Thoracic aorta (tissue), 2 donors: ENCODE results near the gene KCND3. TPM values are rescaled to one million over a fixed set of nuclear protein-coding genes. Genes with fewer than 3 reads are reported as not detected.

Source experiments
- ATAC-seq: fragments of 150-250 bp; one replicate; pipeline ENCODE4 v1.8.0; 2017; ENCODE audit warnings: low read depth; ENCODE audit not compliant: insufficient number of reproducible peaks, low FRiP score
- DNase-seq: peaks from one replicate; pipeline ENCODE4 v3.0.0-alpha.2; 2020; ENCODE audit warnings: low spot score
- H3K27ac ChIP-seq, 2 donors: fragments of 200-600 bp; sonication (generic); 1 replicate in 1 of 2; 2 replicates in 1 of 2; pipeline ENCODE4 v1.5.1; 2016; ENCODE audit warnings: mild to moderate bottlenecking in 2 of 2, moderate library complexity in 2 of 2
- H3K27me3 ChIP-seq: fragments of 200-600 bp; sonication (generic); replicated peaks from 2 replicates; pipeline ENCODE4 v1.6.0; 2016; ENCODE audit warnings: mild to moderate bottlenecking; ENCODE audit not compliant: insufficient read depth
- H3K36me3 ChIP-seq: fragments of 200-600 bp; sonication (generic); one replicate; pipeline ENCODE4 v1.5.1; 2016
- H3K4me1 ChIP-seq, 2 donors: fragments of 200-600 bp; sonication (generic); 1 replicate in 1 of 2; 2 replicates in 1 of 2; pipeline versions ENCODE4 v1.5.1 to v1.6.0; 2016; ENCODE audit warnings: low read depth in 2 of 2, mild to moderate bottlenecking in 1 of 2; ENCODE audit not compliant: control insufficient read depth in 1 of 2
- H3K4me3 ChIP-seq: fragments of 200-600 bp; sonication (generic); 2 replicates; pipeline ENCODE4 v1.5.1; 2016; ENCODE audit warnings: mild to moderate bottlenecking
- H3K9me3 ChIP-seq: fragments of 200-600 bp; sonication (generic); 2 replicates; pipeline ENCODE4 v1.5.1; 2016
- total RNA-seq, 2 donors: library from RNA; depleted of rRNA; stranded (reverse); fragments of >200 nt; gene quantifications; one replicate each; pipeline versions ENCODE4 v1.1.0 to v1.2.3, GENCODE V29; 2016
- TF ChIP-seq, protein P1 (sequence below): fragments of 200-600 bp; sonication (generic); IDR thresholded peaks from one replicate; pipeline ENCODE4 v1.5.1; 2019; ENCODE audit warnings: antibody characterized with exemption

Gene KCND3
- total RNA-seq, 2 donors from 2014 or later: 12.3 to 16.6 TPM

DNA sequence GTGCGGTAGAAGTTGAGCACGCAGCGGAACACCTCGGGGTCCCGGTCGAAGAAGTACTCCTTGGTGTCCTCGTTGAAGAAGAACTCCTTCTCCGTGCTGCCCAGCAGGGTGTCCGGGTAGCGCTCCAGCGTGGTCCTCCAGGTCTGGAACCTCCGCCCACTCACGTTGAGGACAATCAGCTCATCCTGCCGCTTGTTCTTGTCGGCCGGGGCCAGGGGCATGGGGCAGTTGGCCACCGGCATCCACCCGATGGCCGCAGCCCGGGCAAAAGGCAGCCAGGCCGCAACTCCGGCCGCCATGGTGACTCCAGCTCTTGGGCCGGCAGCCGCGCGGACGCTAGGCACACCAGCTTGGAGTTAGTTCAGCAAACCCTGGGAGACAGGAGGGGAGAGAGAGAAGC is 7.0 kb downstream of the KCND3 start:
- no peak for ATAC-seq
- no peak for DNase-seq
- H3K36me3 ChIP-seq: no peaks in the 10 kb centered on the region
- TF ChIP-seq, protein P1, sequence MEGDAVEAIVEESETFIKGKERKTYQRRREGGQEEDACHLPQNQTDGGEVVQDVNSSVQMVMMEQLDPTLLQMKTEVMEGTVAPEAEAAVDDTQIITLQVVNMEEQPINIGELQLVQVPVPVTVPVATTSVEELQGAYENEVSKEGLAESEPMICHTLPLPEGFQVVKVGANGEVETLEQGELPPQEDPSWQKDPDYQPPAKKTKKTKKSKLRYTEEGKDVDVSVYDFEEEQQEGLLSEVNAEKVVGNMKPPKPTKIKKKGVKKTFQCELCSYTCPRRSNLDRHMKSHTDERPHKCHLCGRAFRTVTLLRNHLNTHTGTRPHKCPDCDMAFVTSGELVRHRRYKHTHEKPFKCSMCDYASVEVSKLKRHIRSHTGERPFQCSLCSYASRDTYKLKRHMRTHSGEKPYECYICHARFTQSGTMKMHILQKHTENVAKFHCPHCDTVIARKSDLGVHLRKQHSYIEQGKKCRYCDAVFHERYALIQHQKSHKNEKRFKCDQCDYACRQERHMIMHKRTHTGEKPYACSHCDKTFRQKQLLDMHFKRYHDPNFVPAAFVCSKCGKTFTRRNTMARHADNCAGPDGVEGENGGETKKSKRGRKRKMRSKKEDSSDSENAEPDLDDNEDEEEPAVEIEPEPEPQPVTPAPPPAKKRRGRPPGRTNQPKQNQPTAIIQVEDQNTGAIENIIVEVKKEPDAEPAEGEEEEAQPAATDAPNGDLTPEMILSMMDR: no peak
- H3K4me3 ChIP-seq: no peak overlapping the region
- H3K9me3 ChIP-seq: no peaks in the 10 kb centered on the region
- no peaks in the 10 kb centered on the region for H3K27me3 ChIP-seq
- no peak overlapping the region for H3K27ac ChIP-seq
- H3K4me1 ChIP-seq: peaks cover 0 to 6% of the 10 kb centered on the region in 2 donors

DNA sequence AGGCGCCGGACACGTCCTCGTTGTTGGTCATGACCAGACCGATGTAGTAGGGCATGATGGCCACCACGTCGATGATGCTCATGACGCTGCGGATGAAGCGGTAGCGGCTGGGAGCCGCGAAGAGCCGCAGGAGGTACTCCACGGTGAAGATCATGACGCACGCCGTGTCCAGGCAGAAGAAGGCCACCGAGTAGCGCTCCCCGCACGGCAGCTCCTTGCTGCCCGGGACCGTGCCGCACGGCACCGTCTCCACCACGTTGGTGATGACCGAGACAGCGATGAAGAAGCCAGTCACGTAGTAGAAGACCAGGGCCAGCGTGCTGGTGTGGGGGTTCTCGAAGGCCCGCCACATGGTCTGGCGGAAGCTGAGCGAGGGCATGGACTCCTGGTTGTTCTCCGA is 7.6 kb downstream of the KCND3 start:
- DNase-seq: no peak

GRCh38 chr1:111981090-111981489 is 8.4 kb downstream of the KCND3 start:
- DNase-seq: no peak
- TF ChIP-seq, protein P1: no peak
- Histone ChIP-seq H3K27ac (no peak overlapping the region), H3K36me3 (no peaks in the 10 kb centered on the region), H3K4me1 (no peaks in the 10 kb centered on the region), H3K9me3 (no peaks in the 10 kb centered on the region), H3K4me3 (no peak overlapping the region), H3K27me3 (no peaks in the 10 kb centered on the region)
- no peak for ATAC-seq

More for the DNA sequence above, 7.6 kb downstream of the KCND3 start:
- no peak overlapping the region for H3K27ac ChIP-seq
- peaks cover 0 to under 1% of the 10 kb centered on the region in 2 donors for H3K4me1 ChIP-seq
- no peaks in the 10 kb centered on the region for H3K9me3 ChIP-seq
- no peak for ATAC-seq
- no peak overlapping the region for H3K4me3 ChIP-seq
- no peaks in the 10 kb centered on the region for H3K27me3 ChIP-seq
- TF ChIP-seq, protein P1: no peak
- H3K36me3 ChIP-seq: no peaks in the 10 kb centered on the region

GRCh38 chr1:111980686-111981085 is 8.8 kb downstream of the KCND3 start:
- TF ChIP-seq, protein P1: no peak
- Histone ChIP-seq H3K4me3 (no peak overlapping the region), H3K36me3 (no peaks in the 10 kb centered on the region), H3K27me3 (no peaks in the 10 kb centered on the region), H3K9me3 (no peaks in the 10 kb centered on the region), H3K4me1 (no peaks in the 10 kb centered on the region), H3K27ac (no peak overlapping the region)
- no peak for ATAC-seq
- no peak for DNase-seq

GRCh38 chr1:111978695-111979094 is 10.8 kb downstream of the KCND3 start:
- no peak for ATAC-seq

More at GRCh38 chr1:111978695-111979094, 10.8 kb downstream of the KCND3 start:
- Histone ChIP-seq H3K27me3 (no peaks in the 10 kb centered on the region), H3K4me3 (no peak overlapping the region), H3K27ac (no peak overlapping the region), H3K9me3 (no peaks in the 10 kb centered on the region), H3K4me1 (no peaks in the 10 kb centered on the region), H3K36me3 (no peaks in the 10 kb centered on the region)
- DNase-seq: no peak
- TF ChIP-seq, protein P1: no peak
